ENCODE measurements around the gene RRAS2.
A peak's percentile ranks its signal among the peaks of the same experiment; 100 is the strongest.

The RRAS2 gene

GRCh38 chr11:14336507-14337503 is 22.2 kb downstream of the RRAS2 start:
- peak in 1 of 5 experiments; percentile 24 for DNase-seq

DNA sequence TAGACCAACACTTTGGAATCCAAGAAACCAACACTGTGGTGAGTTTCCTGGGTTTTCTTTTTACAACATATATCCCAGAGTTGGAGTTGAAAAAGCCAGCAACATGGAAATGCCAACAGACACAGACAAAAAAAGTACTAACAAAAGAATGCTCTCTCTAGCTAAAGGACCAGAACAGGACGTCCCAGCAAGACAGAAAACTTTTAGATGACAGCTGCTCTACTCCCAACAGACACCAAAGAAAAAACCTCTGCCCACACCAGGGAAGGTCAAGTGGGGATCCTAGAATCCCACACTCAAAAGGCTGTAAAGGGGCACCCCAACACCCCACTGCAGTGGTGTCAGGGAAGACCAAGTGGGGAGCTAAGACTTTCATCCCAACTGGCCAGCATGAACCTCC is 23.3 kb downstream of the RRAS2 start:
- no peak for DNase-seq

DNA sequence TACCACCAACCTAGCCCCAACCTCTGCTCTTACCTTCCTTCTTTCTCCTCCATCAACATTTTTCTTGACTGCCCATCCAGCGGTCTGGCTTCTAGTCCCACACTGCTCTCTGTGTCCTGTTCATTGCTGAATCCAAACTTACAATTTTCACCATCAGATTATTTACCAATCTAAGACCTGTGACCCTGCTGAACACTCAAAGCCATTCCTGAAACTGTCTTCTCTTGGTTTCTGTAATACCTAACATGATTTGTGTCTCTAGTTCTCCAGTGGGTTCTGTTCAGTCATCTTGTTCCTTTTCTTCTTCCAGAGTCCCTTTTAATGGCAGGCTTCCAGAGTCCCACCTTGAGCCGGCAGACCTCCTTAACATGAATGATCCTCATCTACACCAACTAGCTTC is 24.1 kb downstream of the RRAS2 start:
- no peak for DNase-seq

GRCh38 chr11:14334192-14334591 is 24.8 kb downstream of the RRAS2 start:
- DNase-seq: no peak

DNA sequence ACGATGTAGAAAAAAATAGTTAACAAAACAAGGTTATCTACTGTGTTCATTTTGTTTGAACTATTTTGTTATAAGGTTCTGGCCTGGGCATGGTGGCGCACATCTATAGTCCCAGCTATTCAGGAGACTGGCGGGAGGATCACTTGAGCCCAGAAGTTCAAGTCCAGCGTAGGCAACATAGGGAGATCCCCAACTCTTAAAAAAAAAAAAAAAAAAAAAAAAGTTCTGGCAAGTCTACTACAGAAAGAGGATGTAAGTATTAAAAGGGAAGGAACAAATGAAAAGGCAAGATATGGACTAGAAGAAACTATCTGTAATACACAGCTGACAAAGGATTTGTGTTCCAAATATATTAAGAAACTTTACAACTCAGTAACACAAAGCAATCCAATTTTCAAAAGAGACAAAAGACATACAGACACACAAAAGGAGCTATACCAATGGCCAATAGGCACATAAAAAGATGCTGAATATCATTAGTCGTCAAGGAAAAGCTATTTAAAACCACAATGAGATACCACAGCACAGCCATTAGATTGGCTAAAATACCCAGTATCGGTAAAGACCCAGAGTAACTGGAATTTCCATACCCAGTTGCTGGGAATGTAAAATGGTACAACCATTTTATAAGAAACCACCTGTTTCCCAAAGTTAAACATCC is 27.4 kb downstream of the RRAS2 start:
- no peak for DNase-seq

- DNase-seq: no peak
These were observed 28.1 kb downstream of the RRAS2 start for GRCh38 chr11:14330881-14331280.

DNA sequence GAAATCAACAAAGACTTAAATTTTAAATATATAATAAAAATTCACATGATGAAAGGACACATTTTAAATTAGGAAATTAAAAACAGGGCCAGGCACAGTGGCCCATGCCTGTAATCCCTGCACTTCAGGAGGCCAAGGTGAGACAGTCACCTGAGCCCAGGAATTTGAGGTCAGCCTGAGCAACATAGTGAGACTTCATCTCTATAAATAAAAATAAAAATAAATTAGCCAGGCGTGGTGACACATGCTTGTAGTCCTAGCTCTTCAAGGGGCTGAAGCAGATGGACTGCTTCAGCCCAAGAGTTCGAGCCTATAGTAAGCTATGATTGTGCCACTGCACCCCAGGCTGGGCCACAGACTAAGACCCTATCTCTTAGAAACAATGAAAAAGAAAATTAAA is 29.3 kb downstream of the RRAS2 start:
- DNase-seq: no peak

DNA sequence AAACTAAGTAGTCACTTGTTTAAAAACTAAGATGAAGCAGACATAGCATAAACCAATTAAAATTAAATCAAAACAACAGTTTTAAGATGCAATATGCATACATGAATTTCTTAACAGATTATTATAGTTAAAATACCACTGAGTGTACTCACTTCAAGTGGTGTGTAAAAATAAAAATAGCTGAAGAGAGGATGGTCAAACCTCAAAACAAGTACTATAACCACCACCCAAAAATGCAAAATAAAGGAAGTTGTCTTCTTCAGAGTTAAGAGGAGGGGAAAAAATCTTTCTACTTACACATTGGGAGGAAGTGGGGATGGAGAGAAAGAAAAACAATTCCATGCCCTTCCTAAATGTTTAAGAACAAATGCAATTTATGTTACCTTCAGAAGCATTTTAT is 31.9 kb downstream of the RRAS2 start:
- peak in 1 of 5 experiments; percentile 10 for DNase-seq

GRCh38 chr11:14323118-14323676 is 35.8 kb downstream of the RRAS2 start:
- DNase-seq: no peak

GRCh38 chr11:14322510-14322909 is 36.5 kb downstream of the RRAS2 start:
- no peak for DNase-seq

DNA sequence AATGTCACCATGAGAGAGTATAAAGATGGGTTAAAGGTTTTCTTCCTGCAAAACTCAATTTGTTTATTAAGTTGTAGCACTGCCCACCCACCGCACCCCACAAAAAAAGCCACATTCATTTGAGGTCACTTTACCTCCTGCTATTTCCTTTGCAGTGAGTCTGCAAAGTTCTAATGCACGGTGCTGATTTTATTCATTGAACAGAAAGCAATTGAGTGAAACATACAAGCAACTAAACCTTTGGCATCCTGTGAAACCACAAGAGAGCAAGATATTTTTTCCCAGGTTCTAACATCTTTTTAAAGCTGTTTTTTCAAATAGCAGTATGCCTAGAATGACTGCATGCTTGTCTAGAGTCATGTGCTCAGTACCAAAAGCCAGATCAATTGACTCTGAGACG is 39.0 kb downstream of the RRAS2 start:
- DNase-seq: peak in 2 of 5 experiments; percentile 63 to 93

DNA sequence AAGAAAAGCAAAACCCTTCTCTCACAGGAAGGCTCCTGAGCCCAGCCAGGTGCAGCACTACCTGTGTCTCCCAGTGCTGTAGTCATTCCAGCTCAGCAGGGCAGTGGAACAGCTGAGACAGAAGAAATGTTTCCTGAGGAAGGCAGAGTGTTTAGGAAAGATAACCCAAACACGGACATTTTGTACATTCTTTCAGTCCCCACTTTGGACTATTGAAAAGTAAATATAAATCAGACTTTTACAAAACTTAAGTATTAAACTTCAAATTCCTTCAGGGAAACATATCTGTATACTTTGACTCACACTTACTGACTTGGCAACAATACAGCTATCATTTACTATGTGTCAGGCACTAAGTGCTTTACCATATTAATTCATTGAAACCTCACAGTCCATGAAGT is 40.4 kb downstream of the RRAS2 start:
- DNase-seq: no peak

DNA sequence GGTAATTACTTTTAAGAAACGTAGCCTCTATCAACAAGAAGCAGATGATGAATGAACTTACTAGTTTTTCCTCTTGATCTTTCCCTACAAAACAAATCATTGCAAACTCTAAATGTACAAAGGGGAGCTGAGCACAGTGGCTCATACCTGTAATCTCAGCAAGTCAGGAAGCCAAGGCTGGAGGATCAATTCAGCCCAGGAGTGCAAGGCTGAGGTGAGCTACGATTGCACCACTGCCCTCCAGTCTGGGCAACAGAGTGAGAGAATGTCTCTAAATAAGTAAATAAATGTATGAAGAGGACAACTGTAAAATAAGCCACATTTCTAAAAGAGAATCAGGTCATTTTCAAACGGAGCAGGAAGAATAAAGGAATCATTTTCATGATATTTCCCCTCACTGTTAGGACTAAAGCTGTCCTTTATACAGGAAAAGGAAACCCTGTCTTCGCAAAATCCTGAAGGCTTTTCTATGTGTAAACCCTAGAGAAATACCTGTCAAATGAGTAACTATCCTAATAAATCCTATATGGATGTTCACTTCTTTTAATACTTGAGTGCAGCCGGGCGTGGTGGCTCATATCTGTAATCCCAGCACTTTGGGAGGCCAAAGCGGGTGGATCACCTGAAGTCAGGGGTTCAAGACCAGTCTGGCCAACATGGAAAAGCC is 41.2 kb downstream of the RRAS2 start:
- DNase-seq: no peak

- no peak for DNase-seq
These were observed 43.9 kb downstream of the RRAS2 start for GRCh38 chr11:14315130-14315529.

DNA sequence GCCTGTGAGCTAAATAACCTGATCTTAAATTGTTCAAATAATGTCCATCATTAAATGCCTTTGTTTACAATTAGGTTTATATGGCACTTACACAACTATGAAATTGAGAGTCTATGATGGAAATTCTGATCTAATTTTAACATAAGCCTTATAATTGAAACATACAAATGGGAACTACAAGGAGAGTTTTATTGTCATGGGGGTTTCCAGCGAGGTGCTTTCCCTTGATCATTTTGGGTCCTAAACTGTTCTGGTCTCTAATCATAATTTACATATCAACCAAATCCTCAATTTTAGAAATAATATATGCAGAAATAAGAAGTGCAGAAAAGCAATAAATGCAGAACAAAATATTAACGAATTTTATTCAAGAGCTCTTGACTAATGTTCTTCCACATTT is 44.9 kb downstream of the RRAS2 start:
- DNase-seq: no peak

DNA sequence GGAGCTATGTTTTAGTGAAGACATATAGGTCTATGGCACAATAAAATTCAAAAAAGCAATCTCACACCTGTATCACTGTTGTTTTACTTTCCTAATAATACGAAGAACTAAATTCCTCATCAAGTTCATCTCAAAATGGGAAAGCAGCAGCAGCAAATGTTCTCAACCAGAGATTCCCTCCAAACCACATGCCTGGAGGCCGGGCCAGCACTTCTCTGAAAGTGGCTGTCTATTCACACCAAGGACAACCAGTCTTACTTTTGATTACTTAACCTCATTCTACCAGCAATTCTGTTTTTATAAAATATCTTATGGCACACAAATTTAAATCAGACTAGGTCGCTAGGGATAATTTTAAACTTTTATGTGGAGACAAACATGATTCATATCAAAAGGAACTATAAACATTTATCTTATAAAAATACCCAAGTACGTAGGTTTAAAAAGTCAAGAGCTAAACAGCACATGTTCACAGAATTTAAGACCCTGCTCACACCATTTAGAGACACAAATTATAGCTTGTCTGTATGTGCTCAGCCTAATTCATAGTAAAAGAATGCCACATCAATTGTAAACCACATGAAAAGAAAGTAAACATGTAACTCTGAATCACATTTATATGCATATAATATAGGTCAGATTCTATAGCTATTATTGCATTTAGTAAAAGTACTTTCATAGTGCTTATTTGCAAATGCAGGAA is 46.1 kb downstream of the RRAS2 start:
- no peak for DNase-seq

DNA sequence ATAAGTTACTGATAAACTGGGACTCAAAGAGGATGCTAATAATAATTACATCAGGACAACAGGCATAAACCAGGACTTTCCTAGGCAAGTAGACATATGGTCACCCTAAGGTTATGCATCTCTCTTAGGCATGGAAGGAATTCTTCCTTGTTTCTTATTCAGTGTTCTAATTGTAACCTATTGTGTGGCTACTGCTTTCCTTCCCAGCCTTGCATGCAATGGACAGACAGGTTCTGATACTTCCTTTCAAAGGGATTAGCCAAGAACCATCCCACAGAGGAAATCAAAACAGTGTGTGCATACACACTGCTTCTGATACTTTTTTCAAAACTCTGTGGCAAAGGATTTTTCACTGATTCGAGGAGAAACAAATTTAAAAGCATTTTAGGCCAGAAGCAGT is 48.3 kb downstream of the RRAS2 start:
- no peak for DNase-seq

GRCh38 chr11:14309425-14310192 is 49.4 kb downstream of the RRAS2 start:
- no peak for DNase-seq

DNA sequence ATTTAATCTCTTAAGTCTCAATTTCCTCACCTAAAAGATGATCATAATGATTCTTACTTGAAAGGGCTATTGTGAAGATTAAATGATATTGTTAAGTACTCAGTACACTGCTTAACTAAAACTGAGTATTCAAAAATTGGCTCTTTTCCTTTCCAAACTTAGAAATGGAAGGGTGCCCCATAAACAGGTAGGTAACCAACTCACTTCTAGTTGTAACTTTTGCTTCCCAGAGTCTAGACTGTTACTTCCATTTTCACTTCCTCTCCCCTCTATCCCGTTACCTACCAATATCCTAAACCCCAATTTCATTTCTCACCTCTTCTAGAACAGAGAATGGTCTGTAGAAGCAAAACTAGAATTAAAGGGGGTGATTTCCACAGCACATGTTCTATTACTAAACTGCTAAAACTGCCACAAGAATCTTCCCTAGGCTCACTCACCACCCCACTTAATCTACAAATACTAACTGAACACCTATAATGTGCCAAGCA is 50.0 kb downstream of the RRAS2 start:
- no peak for DNase-seq

DNA sequence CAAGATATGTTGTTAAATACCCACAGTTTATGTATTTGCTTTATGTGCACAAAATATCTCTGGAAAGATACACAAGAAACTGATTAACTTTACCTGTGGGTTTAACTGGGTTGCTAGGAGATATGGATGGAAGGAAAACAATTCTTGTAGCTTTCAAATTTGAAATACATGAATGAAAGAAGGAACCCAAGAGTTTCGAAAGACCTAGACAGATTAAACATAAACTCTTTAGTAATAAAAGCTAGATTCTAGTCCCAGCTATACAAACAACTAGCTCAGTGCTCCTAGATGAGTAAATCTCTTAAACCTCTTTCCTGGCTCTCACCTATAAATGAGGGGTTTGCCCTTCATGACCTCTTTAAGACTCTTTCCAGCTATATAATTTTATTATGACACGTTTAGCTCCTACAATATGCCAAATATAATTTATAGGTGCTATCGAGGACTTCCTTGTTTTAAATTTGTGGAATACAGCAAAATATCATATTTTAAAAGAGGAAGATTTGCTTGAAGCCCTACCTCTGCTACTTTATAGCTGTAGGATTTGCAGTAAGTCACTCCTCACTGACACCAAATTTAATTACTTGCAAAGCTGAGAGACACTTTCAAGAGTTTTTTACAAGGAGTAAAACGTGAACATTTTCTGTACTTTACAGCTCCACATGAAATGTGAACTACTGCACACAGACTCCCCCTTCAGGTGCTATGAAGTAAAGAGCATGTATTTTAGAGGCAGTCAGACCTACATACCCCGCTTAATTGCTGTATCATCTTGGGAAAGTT is 50.7 kb downstream of the RRAS2 start:
- DNase-seq: peak in 1 of 5 experiments; percentile 70

GRCh38 chr11:14306481-14306880 is 52.5 kb downstream of the RRAS2 start:
- DNase-seq: no peak

Measured in T-helper 2 cell (primary cell).